Activated CD4-positive, alpha-beta T cell treated with anti-CD3 and anti-CD28 coated beads, Interleukin-2, amount 50 U/mL, for 4 hours (primary cell): ENCODE measurements around the gene BHLHE23.
"Not testable (repeated sequence)": the region's sequence is repeated elsewhere in the genome, so short reads cannot be mapped to it uniquely, and the experiment has no call there.

Source experiments
- DNase-seq, 2 experiments: peaks; one replicate each; pipeline ENCODE4 v3.0.0-alpha.2; 2020

Gene BHLHE23

DNA sequence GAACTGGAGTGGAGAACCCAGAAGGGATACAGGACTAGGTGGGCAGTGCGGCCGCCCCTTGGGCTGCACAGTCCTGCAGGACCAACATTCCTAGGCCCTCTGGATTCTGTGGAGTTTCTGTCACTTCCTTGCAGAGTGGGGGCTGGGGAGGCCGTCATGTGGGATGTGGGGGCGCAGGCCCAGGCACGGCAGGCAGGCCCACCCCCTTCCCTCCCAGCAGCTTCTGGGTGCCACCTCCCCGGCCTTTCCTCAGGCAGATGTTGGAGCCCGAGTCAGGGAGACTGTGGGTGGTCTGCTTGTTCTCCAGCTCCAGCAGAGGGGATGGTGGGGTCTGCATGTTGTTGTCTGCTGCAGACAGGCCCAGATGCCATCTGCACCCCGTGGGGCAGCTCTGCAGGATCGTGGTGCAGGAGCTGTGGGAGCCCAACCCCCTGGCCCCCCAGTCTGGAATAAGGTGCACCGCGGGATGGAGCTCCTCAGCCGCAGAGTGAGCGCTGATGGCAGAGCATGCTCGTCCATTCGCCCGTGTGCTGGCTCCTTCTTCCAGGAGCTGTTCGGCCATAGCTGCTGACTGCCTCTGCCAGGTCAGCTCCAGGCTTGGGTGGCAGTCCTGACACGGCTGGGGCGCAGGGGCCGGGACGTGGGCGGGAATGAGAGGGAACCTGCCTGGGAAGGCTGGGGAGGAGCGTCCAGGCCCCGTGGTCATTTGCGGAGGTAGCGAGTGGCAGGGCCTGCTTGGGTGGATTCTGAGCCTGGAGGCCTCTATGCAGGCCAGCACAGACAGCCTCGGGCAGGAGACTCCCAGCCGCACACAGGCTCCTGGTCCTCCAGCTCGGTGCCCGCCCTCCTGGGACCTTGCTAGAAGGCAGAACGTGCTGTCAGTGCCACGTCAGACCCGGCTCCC is 36.2 kb downstream of the BHLHE23 start:
- DNase-seq = no peak

DNA sequence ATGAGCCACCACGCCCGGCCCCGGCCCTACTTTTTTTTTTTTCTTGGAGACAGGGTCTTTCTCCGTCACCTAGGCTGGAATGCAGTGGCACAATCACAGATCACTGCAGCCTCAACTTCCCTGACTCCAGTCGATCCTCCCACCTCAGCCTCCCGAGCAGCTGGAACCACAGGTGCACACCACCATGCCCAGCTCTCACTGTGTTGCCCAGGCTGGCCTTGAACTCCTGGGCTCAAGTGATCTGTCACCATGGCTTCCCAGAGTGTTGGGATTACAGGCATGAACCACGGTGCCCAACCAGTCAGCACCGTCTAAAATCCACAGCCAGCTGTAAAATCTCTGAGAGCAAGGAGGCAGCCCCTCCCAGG is 36.8 kb downstream of the BHLHE23 start:
- DNase-seq = no peak

DNA sequence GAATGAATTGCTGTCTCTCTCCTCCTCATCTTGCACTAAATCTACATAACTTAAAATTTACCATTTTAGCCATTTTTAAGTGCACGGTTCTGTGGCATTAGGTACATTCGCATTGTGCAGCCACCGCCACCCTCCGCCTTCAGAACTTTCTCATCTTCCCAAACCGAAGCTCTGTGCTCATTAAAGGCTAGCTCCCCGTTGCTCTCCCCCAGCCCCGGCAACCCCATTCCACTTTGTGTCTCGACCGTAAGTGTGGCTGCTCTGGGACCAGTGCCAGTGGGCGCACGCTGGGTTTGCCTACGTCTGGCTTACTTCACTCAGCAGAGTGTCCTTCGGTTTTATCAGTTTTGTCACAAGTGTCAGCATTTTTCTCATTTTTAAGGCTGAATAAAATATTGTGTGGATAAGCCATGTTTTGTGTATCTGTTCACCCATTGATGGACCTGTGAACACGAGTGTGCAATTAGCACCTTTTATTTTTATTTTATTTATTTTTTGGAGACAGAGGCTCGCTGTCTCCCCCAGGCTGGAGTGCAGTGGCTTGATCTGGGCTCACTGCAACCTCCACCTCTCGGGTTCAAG is 37.5 kb downstream of the BHLHE23 start:
- DNase-seq = no peak

DNA sequence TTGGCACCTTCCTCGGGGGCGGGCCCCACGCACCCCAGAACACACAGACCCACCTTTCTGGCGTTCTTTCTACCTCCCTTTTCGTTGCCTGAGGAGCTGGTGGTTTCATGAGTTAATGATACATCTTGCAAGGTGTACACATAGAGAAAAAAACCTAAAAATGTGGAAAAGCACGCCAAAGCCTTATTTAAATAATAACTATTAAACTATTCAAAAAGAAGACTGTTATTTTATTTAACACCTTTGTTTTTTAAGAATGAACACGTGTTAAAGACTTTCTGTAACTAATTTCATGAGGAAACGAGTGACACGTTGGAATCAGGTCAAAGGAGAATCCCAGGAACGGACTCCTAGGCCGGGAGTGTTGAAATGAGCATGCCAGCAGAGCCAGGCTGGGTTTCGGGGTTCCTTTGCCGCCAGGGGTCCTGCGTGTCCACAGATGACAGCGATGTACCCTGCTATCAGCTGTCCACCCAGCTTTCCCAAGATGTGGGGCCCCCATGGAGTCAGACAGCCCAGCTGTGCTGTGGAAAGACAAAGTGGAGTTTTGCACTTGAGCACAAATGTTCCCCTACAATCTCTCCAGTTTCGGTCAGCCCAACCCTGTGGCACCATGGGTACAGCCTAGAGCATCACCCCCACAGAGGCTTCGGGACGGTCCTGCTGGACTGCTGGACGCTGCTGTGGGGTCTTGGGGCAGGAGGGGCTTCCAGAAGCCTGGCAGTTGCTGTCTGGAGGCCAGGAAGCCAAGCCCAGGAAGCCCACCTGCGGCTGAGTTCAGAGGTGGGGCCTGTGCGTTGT is 38.2 kb downstream of the BHLHE23 start:
- no peak for DNase-seq

DNA sequence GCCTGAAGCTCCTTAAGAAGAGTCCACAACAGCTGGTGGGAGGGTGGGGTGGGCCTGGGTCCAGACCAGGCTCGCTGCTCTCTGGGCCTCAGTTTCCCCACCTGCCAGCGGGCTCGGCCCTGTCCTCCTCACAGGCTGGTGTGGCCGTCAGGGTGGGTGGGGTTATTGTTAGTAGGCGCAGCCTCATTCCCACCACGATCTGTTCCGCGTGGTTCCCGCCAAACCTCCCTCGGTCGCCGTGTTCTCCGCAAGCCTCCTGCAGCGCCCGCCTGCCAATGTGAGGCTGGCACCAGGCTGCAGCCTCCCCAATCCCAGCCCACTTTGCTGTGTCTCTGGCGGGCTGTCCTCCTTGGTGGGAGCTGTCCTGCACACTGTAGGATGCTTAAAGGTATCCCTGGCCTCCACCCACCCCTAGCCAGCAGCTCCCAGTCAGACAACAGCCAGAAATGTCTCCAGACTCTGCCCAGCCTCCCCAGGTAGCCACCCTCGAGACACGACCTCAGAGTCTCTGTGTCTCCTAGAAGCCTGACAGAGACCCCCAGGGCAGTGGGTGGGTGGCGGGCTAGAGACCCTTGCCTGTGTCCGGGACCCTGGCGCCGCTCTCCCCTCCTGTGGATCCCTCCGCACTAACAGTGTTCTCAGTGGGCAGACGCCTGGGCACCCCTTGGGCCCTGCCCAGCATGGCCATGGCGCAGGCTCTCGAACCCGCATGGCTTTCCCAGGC is 39.0 kb downstream of the BHLHE23 start:
- no peak for DNase-seq

DNA sequence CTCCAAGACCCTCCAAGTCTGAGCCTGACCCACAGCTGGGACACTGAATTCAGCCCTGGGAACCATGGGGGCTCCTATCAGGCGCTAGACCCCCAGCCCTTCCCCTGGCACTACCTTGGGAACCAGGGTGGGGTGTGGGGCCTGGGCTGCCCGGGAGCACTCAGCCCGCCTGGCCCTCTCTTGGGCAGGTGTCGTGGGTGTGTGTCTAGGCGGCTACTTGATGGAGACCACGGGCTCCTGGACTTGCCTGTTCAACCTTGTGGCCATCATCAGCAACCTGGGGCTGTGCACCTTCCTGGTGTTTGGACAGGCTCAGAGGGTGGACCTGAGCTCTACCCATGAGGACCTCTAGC is 39.6 kb downstream of the BHLHE23 start:
- no peak for DNase-seq

DNA sequence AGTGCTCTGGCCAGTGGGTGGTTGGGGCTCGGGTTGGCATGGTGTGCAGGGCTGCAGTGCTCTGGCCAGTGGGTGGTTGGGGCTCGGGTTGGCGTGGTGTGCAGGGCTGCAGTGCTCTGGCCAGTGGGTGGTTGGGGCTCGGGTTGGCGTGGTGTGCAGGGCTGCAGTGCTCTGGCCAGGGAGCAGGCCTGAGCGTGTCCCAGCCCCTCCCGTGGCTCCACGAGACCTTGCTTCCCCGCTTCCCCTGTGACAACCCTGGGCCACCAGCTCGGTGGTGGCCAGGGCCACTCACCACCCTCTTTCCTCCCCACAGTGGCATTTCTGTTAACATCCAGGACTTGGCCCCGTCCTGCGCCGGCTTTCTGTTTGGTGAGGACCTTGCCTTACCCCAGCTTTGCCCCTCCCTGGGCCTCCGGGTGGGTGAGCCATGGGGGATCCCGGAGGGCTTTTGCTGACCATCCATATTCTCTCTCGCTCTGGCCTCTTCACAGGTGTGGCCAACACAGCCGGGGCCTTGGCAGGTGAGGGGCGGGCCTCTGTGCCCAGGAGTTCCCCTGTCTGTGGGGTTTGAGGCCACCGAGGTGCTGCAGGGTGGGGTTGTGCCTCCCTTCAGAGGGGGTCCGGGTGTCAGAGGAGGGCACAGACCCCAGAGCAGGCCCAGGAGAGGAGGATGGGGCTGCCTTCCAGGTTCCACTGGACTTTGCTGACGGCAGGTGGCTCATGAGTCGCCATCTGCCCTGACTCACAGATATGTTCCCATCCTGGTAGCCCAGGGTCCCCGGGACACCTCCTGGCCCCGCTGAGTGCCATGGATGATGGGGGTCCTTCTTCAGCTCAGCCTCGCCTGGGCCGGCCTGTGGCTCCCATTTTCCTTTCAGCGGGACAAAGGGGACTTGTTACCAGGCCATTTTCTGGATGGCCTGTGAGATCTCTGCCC is 40.3 kb downstream of the BHLHE23 start:
- no peak for DNase-seq

DNA sequence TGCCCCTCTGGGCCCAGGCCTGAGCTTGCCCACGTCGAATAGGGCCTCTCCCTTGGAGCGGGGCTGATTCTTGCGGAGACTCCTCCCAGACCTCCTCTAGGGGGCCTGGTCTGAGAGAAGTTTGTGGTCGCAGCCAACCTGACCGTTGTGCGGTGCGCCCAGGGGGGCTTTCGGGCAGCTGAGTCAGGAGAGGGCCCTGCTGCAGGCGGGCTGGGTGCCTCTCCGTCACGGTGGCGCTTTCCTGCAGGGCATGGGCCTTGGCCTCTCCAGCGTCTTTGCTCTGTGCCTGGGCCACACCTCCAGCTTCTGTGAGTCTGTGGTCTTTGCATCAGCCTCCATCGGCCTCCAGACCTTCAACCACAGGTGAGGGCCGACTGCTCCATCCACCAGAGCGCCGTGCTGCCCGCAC is 41.4 kb downstream of the BHLHE23 start:
- no peak for DNase-seq

DNA sequence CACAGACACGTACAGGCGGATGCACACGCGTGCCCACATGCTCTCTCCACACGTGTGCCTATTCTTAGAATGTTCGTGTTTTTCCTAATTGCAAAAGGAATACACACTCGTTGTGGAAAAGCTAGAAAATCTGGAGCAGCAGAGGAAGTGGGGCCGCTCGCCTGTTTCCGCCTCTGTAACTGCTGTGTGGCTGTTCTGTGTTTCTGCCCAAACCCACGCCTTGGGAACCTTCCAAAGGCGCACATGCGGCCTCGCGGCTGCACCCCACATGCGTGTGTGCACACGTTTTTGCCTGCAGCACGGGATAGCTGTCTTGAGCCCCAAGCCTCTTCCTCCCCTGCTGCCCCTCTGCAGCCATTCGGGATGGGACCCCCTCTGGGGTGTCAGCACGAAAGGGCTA is 42.1 kb downstream of the BHLHE23 start:
- no peak for DNase-seq

DNA sequence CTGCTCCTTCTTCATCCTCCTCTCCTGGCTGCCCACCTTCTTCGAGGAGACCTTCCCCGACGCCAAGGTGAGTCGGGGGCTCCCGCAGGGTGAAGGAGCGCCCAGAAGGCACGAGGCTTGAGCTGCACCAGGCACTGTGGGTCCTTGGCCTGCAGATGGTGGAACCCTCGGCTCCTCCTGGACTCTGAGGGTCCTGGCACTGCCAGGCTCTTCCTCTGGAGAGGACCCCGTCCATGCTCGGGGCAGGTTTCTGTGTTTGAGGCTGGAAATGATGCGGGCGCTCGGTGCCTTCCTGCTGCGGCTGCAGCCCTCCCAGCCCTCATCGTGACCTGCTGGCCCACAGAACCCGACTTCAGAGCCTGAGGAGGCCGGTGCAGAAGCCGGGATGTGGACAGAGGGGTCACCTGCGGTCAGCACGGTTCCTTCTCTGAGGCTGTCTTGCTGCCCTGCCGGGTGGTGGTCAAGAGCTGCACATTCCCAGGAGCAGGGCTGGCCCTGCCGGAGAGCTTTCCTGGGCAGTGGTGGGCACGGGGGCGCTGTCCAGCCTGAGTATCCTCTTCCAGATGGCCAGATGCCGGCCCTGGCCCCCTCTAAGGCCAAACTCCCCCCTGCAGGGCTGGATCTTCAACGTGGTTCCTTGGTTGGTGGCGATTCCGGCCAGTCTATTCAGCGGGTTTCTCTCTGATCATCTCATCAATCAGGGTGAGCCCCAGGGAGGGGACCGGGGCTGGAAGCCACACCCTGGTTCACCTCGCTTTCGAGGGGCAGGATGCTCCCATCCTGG is 43.0 kb downstream of the BHLHE23 start:
- DNase-seq = no peak

DNA sequence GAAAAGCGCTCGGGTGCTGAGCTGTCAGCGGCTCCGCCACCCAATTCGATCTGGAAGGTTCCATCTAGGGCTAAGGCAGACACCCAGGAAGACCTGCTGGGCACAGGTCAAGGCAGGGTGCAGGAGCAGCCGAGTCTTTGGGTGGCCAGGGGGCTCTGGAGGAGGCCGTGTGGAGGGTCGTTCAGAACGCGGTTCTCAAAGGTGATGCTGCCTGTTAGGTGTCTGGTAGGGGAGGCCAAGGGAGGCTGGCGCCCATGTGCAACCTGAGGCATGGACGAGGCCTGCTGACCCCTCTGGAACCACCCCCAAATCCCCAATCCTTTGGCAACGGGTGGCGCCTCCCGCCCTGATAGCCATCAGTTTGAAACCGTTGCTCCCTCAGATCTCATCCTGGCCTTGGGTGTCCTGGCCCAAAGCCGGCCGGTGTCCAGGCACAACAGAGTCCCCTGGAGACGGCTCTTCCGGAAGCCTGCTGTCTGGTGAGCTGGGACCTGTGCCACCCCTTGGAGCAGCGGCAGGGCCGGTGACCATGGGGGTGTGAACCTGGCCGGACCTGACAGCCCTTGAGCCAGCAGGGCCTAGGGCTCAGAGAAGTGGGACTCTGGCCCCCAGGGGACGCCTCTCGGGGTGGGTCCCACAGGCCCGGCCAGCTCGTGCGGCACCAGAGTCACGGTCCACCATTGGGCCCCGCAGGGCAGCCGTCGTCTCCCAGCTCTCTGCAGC is 43.7 kb downstream of the BHLHE23 start:
- no peak for DNase-seq

DNA sequence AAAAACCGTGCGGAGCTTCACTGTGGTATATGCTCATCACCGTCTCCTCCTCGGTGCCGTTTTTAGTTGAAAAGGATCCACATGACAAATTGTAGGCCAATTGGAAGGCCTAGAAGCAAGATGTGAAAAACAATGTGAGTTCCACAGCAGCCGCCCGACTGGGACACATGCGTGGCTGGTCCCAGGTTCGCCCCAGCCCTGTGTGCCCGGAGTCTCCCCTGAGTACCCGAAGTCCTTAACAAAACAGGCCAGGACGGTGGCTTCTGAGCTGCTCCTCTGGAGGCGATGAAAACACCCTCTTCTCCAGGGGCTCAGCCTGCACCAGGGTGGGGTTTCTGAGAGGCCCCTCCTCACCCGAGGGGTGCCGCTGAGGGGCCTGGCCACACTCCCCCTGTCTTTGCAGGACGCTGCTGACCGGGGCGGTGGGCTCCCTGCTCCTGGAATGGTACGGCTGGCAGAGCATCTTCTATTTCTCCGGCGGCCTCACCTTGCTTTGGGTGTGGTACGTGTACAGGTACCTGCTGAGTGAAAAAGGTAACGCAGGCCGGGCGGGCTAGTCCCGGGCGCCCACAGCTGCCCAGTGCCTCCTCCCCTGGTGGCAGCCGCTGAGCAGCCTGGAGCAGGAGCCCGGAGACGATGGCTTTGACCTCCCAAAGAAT is 44.4 kb downstream of the BHLHE23 start:
- no peak for DNase-seq

DNA sequence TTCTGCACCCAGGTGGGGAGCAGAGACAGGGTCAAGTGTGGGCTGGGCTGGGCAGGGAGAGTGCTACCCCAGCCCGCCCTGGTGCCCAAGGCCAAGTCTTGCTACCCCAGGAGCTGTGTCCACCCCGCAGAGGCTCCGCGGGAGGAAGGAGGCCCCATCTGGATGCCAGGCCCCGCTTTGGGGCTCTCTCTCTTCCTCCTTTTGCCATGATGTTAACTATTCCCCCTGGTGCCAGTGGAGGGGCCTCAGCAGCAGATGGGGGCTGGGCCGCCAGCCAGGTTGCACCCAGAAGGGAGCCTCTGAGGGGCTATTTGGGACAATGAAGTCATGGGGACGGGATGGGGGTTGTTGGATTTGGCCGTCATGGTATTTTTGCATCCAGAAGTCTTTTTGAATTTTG is 45.0 kb downstream of the BHLHE23 start:
- DNase-seq = no peak

DNA sequence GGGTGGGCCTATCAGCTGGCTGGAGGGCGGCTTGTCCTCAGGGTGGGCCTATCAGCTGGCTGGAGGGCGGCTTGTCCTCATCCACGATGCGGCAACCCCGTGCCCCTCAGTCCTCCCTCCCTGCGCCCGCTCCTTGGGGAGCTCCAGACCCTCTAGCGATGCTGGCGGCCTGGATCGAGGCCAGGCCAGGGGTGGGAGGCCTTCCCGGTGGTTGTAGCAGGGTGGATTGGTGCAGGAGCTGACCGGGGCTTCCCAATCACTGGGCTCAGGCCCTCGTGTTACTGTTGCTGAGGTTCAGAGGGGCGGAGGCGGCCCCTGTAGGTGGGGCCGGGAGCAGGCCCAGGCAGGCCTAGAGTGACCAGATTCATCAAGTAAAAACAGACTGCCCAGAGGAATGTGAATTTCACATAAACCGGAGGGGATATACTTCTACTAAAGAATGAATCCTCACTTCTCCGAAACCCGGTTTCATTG is 45.4 kb downstream of the BHLHE23 start:
- no peak for DNase-seq

DNA sequence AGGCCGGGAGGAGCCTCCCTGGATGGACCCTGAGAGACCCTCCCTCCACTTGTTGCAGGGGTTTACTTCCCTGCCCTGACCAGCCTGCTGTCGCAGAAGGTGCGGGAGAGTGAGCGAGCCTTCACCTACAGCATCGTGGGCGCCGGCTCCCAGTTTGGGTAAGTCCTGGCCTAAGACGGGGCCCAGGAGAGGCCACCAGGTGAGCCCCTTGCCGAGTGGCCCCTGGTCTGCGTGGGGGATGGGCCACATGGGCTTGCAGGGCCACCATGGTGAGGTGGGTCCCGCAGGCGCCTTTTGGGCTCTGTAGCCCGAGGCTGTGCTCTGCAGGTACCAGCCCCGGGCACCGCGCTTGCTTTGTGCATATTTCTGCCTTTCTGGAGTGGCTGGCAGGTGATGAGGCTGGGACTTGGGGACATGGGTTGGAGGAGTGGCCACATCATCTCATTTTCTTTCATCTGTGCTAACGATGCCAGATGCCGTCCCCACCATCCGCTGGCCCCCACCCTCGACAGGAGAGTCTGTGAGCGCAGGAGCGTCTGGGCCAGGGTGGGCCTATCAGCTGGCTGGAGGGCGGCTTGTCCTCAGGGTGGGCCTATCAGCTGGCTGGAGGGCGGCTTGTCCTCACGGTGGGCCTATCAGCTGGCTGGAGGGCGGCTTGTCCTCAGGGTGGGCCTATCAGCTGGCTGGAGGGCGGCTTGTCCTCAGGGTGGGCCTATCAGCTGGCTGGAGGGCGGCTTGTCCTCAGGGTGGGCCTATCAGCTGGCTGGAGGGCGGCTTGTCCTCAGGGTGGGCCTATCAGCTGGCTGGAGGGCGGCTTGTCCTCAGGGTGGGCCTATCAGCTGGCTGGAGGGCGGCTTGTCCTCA is 46.1 kb downstream of the BHLHE23 start:
- DNase-seq = not testable (repeated sequence)

DNA sequence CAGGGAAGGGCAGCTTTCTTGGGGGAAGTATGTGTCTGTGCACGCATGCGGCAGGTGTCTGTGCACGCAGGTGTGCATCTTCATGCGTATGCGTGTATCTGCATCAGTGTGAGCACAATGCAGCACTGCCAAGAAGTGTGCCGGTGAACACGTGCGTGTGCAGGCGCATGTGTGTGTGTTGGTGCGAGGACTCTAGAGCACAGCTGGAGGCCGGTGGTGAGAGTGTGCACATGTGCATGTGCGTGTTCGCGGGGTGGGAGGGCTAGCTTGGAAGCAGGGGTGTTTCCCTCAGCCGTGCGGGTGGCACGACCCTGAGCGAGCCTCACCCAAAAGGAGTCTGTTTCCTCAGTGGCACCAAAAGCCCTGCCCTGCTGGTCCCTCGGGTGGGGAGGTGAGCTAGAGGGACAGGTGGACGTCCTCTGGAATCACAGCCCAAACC is 46.7 kb downstream of the BHLHE23 start:
- DNase-seq = no peak

DNA sequence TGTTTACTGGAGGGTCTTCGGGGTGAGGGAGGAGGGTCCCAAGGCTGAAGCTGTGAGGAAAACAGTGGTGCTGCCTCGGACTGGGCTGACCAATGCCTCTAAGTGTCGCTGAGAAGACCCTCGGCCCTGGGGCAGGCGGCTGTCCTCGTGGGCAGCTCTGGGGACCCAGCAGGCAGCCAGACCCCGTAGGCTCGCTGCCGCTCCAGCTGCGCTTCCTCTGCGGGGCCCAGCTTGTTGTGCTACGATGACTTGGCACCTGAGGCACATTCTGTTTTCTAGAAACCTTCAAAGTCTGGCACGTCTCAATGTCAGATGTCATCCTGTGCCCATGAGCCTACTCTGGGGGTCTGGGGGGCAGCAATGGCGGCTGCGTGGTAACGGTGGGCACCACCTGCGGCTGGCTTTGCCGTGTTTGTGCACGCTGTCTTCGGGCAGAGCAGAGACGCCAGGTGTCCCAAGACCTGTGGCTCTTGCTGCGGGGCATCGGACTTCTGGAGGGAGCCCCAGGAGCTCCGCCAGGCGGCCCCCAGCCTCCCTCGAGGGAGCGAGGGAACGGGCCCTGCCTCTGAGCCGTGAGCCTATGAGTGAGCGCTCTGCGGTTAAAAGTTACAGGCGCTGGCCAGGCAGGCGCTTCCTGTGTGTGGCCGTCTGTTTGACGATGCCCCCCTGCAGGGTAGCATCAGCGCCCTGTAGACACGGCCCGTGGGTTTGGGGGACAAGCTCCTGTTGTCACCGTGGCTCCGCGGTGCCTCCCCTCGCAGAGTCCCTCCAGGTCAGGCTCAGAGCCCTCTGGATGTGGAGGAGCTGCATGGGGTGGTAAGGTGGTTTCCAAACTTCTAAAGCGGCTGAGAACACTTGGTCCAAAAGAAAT is 47.4 kb downstream of the BHLHE23 start:
- DNase-seq = no peak
